Fibroblast of the aortic adventitia (primary cell): ENCODE results near the gene GRIK2. TPM values are rescaled to one million over a fixed set of nuclear protein-coding genes. Genes with fewer than 3 reads are reported as not detected.
A peak's percentile ranks its signal among the peaks of the same experiment; 100 is the strongest.

ENCODE experiments used
- DNase-seq: peaks from one replicate; pipeline ENCODE4 v3.0.0-alpha.2; 2010; ENCODE audit warnings: low read depth
- H3K4me3 ChIP-seq: 2 replicates; pipeline ENCODE4 v1.5.1; 2011; ENCODE audit warnings: low read depth, mild to moderate bottlenecking, control low read depth, low read length, moderate library complexity
- total RNA-seq: library from RNA; depleted of rRNA; stranded (reverse); fragments of >200 nt; gene quantifications from 2 replicates; pipeline ENCODE4 v1.2.3, GENCODE V29; 2012; ENCODE audit warnings: low replicate concordance
- TF ChIP-seq, protein P1 (sequence below): IDR thresholded peaks from 2 replicates; pipeline ENCODE4 v1.5.1; 2011; ENCODE audit warnings: mild to moderate bottlenecking, low read length, control low read depth, inconsistent platforms; ENCODE audit not compliant: insufficient read depth

Gene GRIK2
- total RNA-seq, 1 donor, result 8.9 TPM

DNA sequence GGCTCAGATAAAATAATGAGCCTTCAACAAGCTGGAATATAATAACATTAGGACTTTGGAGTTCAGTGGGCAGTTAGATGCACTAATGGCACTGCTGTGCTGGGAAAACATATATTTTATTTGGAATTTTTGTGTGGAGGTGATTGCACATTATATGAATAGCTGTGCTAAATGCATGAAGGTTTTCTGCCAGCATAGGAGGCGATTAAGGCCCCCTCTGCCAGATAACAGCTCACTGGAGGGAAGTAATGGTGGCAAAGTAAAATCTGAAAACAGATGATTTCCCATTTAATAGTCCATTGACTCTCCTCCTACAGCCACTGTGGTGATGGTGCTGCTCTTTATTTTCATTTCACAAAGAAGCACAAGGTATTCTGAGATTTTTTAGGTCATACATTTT is 326.0 kb downstream of the GRIK2 start:
- H3K4me3 ChIP-seq, result no peak overlapping the region
- TF ChIP-seq, protein P1, sequence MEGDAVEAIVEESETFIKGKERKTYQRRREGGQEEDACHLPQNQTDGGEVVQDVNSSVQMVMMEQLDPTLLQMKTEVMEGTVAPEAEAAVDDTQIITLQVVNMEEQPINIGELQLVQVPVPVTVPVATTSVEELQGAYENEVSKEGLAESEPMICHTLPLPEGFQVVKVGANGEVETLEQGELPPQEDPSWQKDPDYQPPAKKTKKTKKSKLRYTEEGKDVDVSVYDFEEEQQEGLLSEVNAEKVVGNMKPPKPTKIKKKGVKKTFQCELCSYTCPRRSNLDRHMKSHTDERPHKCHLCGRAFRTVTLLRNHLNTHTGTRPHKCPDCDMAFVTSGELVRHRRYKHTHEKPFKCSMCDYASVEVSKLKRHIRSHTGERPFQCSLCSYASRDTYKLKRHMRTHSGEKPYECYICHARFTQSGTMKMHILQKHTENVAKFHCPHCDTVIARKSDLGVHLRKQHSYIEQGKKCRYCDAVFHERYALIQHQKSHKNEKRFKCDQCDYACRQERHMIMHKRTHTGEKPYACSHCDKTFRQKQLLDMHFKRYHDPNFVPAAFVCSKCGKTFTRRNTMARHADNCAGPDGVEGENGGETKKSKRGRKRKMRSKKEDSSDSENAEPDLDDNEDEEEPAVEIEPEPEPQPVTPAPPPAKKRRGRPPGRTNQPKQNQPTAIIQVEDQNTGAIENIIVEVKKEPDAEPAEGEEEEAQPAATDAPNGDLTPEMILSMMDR, result no peak
- DNase-seq, result no peak

DNA sequence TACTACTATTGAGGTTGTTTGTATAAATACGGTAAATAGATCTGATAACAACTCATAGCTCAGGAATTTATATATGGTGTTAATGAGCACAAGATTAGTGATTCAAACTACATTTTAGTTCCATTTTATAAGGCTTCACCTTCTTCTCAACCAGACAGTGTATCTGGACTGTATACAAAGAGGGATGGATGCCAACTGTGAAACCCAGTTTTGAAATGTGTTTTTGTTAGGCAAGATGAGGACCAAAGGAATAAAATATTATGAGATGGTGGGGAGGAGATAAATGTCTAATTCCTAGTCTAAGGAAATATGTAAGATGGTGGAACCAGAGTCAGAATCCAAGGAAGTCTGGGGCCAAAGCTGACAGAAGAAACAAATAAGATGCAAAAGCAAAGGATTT is 329.0 kb downstream of the GRIK2 start:
- TF ChIP-seq, protein P1, result no peak
- peak; percentile 59 for DNase-seq
- no peak overlapping the region for H3K4me3 ChIP-seq

DNA sequence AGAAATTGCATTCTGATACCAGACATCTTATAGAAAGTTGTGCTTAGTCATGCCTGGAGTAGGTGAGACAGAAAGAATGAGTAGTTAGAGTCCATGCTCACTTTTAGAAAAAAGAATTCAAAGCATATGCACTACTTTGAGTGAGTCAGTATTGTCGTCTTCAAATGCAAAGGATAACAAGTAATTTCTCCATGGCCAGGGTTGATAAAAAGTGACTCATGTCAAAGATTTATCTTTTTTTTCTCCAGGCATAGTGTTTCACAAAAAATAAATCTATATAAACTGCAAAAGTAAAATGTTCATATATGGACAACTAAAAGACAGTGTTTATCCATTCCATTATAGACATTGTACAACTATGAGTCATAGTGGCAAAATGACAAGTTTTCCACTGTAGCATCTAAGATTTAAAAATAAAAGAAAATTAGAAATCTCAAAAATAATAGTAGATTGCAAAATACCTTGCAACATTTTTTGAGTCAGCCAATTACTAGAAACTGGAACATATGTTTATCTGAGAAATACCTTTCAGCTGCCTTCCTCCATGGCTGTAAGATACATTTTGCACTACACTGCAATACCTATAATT is 329.6 kb downstream of the GRIK2 start:
- TF ChIP-seq, protein P1, result no peak
- H3K4me3 ChIP-seq, result no peak overlapping the region
- peak; percentile 98 for DNase-seq

DNA sequence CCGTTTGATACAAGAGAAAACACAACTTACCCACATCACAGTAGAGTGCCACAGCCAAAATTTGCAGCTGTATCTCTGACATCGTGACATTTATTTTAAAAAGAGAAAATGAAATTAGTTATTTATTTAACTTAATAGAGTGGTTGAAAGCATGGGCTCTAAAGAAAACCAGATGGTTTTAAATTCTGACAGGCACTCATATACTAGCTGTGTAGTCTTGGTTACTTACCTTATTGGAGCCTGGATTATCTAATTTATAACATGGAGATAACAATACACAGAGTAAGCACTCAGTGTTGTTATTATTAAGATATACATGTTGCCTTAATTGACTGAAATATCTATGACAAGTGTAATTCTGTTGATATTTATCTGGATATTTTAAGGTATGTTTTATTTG is 334.9 kb downstream of the GRIK2 start:
- no peak for DNase-seq
- TF ChIP-seq, protein P1, result no peak
- no peak overlapping the region for H3K4me3 ChIP-seq

DNA sequence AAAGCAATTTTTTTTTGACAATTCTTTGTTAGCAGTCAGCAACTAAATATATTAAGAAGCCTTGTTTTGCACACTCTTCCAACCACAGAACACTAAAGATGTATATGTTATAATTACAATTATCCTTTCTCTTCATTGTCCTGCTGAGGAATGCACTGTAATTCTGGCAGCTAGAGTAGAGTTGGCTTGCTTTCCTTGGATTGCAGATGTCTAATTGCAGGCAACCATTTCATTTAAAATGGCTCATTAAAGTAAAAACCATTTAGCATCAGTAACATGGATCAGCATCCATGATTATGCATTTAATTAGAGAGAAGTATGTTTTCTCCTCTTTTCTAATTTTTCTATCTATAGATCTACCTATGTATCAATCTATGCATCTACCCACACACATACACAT is 335.4 kb downstream of the GRIK2 start:
- no peak for DNase-seq
- TF ChIP-seq, protein P1, result no peak
- H3K4me3 ChIP-seq, result no peak overlapping the region

DNA sequence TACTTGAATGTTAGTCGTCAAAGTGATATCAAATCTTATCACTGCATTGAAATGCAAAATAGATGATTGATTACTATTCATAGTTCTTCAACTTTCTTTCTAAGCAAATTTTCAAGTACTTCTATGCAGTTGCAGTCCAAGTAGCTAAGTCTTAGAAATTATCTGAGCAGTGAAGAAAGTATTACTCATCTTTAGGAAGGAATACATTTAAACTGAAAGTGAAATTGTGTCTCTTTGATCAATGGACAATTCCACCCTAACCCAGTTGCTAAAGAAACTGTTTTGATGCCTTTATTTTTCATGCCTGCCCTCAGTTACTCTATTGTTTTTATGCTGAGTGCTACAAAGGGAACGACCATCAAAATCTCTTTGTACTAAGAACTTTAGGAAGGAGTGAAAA is 337.4 kb downstream of the GRIK2 start:
- no peak overlapping the region for H3K4me3 ChIP-seq
- DNase-seq, result peak; percentile 42
- TF ChIP-seq, protein P1, result no peak

DNA sequence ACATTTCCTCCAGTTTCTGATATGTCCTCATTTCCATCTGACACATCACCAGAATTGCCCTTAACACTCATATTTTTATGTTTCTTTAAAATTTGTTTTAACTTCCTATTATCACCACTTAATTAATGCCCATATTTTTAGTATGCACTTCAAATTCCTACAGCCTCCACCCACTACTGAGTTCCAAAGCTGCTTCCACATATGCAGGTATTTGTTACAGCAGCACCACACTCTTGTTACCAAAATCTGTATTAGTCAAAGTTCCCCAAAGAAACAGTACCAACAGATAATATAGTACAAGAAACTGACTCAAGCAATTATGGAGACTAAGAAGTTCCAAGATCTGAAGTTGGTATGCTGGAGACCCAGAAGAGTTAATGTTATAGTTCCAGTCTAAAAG is 340.4 kb downstream of the GRIK2 start:
- no peak for DNase-seq
- TF ChIP-seq, protein P1, result no peak
- H3K4me3 ChIP-seq, result no peak overlapping the region
